HG02763 (cell line): ENCODE results near the gene RNFT2.
"Not testable (repeated sequence)": the region's sequence is repeated elsewhere in the genome, so short reads cannot be mapped to it uniquely, and the experiment has no call there.

Source experiments
- ATAC-seq: cut with Tn5 transposase; IDR thresholded peaks from one replicate; pipeline ENCODE4 v1.9.1; 2021; ENCODE audit warnings: mild to moderate bottlenecking, moderate library complexity; ENCODE audit not compliant: unreplicated experiment

RNFT2 gene

GRCh38 chr12:116790066-116790465 is 52.0 kb downstream of the RNFT2 start:
- ATAC-seq = no peak

DNA sequence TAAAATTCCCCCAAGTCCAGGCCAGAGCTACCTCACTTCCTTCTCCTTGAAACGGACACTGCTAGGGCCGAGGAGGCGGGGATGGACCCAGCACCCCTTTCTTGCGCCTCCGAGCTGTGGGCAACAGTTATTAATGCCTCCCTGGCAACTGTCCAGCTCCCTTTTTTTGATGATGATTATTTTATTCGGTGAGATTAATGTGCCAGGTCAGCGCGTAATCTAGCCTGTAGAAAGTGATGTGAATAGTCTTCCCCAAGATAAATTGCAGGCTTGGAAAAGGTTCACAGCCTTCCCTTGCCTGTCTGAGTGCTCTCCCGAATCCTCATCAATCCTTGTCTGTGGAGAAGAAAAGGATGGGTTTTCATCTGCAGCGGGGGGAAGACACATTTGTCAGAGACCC is 54.3 kb downstream of the RNFT2 start:
- ATAC-seq = no peak

DNA sequence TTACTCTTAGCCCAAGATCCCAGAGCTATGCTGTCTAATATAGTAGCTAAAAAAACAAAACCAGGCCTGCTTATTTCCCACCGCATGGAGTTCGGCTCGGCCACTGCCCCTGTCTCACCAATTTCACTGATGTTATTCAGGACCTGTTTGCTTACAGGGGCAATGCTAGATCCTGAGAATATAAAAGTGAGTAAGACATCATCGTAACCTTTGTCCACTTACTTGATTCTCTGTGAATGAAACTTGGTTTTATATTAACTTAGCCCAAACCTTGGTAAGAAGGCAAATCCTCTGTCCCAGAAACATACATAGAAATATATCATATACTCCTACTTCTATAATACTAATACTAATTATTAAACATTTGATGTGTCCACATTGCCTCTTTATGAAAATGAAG is 56.6 kb downstream of the RNFT2 start:
- ATAC-seq = no peak

DNA sequence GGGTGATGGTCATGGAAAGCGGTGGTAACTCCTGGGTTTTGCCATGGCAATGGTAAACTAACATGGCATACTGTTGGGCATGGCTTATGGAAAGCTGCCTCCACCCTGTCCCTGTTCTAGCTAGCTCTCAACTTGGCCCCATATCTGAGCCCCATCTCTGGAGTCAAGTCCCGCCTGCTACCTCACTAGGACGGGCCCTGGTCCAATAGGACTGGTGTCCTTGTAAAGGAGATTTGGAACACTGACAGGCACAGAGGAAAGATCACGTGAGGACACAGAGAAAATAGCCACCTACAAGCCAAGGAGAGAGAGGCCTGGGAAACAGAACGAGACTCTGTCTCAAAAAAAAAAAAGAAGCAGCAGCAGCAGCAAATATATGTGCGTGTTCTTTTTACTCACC is 59.8 kb downstream of the RNFT2 start:
- no peak for ATAC-seq

DNA sequence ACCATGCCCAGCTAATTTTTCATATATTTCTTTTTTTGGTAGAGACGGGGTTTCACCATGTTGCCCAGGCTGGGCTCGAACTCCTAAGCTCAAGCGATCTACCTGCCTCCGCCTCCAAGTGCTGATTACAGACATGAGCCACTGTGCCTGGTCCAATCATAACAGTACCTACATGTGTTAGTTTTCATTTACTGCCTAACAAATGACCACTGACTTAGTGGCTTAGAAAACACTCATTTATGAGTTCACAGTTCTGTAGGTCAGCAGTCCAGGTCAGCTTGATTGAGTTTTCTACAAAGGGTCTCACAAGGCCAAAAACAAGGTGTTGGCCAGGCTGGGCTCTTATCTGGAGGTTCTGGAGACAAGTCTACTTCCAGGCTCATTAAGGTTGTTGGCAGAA is 60.6 kb downstream of the RNFT2 start:
- no peak for ATAC-seq

DNA sequence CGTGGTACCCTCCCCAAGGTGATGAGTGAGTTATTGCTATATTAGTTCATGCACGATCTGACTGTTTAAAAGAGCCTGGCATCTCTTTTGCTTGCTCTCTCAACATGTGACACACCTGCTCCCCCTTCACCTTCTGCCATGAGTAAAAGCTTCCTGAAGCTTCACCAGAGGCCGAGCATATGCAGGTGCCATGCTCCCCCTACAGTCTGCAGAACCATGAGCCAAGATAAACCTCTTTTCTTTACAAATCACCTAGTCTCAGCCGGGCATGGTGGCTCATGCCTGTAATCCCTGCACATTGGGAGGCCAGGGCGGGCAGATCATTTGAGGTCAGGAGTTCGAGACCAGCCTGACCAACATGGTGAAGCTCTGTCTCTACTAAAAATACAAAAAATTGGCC is 61.8 kb downstream of the RNFT2 start:
- no peak for ATAC-seq

- no peak for ATAC-seq
Observed at GRCh38 chr12:116800918-116801317, 62.8 kb downstream of the RNFT2 start.

GRCh38 chr12:116802018-116802417 is 63.9 kb downstream of the RNFT2 start:
- ATAC-seq = no peak

- no peak for ATAC-seq
Observed at GRCh38 chr12:116803013-116803736, 65.1 kb downstream of the RNFT2 start.

DNA sequence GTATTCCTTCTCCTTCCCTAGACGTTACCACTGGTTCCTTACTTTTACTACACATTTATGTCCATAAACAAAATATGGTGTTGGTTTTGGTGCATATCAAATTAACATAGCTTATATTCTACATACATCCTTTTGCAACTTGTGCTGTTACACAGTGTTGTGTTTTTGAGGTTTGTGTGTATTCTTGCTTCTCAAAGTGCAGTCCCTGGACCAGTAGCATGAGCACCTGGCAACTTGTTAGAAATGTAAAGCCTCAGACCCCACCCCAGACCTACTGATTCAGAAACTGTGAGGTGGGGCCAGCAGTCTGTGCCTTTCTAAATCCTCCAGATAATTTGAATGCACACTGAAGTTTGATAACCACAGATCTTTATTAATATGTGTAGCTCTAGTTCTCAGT is 65.9 kb downstream of the RNFT2 start:
- no peak for ATAC-seq

DNA sequence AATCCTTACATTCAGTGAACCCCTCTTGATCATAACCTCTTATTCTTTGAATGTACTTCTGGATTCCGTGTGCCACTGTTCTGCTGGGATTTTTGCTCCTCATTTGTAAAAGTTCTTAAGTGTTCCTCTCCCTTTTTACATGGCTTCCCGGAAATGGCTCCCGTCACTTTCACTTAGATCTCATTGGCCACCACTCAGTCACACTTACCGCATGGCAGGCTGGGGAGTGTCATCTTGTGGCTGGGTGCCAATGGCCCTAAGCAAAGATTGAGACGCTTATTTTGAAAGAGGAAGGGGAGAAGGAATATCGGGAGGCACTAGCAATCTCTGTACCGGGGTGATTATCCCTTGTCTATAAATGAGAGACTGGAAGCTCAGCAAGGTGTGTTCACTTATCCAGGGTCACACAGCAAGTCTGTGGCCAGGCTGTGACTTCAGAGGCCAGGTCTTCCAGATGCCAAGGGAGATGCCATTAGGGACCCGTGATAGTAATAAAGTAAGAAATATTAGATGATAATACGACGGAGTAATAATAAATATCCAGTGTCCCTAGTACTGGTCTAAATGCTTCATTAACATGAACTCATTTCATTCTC is 68.8 kb downstream of the RNFT2 start:
- no peak for ATAC-seq

DNA sequence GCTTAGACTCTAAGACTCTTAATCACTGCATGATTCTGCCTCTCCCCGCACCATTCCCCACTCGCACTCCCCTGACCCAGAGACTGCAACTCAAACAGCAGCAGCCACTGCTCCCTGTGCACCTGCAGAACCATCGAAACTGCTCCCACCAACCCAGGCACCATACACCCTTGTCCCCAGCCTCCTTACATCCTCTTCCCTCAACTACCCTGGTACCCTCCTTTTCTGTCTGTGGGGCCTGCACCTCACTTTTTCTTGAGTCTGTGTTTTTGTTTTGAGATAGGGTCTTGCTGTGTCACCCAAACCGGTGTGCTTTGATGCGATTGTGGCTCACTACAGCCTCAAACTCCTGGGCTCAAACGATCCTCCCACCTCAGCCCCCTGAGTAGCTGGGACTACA is 69.4 kb downstream of the RNFT2 start:
- ATAC-seq = no peak

DNA sequence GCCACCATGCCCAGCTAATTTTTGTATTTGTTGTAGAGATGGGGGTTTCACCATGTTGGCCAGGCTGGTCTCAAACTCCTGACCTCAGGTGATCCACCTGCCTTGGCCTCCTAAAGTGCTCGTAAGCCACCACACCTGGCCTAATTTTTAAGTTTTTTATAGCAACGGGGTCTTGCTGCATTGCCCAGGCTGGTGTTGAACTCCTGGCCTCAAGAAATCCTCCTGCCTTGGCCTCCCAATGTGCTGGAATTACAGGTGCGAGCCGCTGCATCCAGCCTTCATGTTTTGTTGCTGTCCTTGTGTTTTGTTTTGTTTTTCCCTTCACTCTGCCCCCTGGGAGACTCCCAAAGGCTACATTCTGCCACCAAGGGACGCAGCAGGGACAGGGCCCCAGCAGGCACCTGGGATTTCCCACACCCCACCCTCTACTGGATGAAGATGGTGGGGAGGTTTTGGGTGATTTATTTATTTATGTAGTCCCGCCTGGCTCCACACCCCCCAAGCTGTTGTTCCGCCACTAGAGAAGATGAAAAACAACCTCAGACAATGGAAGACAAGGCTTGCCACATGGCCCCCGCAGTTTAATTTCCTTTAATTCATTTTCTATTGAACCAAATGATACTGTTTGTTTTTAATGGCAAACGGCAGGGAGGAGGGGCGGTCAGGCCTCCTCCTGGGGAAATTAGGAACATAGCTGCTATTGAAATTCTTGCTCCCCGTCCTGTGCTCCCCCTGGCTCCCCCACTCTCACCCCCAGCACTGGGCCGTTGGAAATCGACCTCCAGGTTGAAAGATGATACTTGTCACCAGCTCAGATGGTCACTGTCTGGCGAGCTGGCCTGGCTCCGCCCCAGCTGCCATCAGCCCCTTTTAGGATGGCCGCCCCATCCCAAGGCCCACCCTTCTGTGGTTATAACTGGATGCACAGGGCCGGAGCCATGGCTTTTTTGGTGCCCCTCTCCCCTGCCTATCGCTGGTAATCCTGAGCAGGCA is 70.3 kb downstream of the RNFT2 start:
- no peak for ATAC-seq

GRCh38 chr12:116812238-116812637 is 74.1 kb downstream of the RNFT2 start:
- ATAC-seq = no peak

DNA sequence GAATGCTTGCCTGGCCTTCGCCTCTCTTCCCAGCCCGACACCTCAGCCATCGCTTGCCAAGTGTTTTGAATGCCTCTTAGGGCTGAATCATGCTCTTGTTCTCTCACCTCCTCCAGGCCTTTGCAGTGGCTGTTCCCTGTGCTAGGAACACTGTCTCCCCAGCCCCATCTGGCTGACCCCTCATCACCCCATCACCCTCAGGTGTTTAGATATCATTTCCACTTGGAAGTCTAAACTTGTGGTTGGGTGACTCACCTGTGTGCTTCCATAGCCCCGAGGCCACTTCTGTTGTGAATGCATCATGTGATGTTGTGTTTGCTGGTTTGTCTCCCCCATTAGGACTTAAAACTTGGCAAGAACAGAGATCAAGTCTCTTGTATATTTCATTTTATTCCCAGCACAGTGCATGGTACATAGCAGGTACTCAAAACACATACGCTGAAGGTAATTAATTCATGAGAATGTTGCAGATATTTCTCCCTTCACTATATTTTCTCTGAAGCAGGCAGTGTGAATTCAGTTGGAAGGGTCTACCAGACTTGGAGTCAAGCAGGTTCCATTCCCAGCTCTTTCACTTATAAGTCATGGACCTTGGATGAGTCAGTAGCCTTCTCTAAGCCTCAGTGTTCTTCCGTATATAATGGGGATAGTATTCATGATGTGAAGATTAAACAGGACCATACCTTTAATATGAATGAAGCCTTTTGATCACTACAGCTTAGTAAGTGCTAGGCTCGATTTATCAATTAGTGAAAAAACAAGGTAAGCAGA is 75.3 kb downstream of the RNFT2 start:
- no peak for ATAC-seq

GRCh38 chr12:116814766-116815165 is 76.7 kb downstream of the RNFT2 start:
- ATAC-seq = not testable (repeated sequence)

GRCh38 chr12:116818341-116818856 is 80.3 kb downstream of the RNFT2 start:
- peak; percentile 5 for ATAC-seq

DNA sequence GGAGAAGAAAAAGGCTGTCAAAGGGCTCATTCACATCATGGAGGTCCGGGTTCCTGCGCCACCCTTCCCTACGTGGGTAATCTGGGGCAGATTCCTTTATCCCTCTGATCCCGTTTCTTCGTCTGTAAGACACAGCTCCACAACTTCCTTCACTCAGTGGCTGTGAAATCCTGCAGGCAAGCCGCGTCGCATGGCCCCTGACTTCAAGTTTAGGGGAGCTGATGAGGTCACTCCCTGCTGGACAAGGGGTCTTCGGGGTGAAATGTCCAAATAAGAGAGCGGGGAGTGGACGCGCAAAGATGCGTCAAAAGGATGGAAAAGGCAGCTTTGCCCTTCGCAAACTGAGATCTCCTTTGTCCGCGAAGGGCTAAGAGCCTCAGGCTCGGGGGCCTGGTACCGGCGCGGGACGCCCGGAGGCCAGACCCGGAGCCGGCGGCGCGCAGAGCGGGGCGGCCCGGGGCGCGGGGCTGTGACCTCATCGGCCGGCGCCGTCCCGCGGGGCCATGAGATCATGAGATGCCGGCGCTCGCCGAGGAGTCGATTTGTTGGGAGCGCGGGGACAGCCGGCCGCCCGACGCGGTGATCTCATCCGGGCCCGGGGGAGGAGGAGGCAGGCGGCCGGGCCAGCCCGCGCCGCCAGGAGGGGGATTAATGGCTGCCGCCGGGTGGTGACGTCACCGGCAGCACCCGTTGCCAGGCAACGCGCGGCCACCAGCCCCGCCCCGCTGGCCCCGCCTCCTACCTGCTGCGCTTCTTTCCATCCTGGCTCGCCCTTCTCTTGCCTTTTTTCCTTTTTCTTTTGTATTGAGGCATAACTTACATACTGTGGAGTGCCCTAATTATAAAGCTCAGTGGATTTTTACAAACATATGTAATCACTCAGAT is 81.1 kb downstream of the RNFT2 start:
- ATAC-seq = peak; percentile 85

DNA sequence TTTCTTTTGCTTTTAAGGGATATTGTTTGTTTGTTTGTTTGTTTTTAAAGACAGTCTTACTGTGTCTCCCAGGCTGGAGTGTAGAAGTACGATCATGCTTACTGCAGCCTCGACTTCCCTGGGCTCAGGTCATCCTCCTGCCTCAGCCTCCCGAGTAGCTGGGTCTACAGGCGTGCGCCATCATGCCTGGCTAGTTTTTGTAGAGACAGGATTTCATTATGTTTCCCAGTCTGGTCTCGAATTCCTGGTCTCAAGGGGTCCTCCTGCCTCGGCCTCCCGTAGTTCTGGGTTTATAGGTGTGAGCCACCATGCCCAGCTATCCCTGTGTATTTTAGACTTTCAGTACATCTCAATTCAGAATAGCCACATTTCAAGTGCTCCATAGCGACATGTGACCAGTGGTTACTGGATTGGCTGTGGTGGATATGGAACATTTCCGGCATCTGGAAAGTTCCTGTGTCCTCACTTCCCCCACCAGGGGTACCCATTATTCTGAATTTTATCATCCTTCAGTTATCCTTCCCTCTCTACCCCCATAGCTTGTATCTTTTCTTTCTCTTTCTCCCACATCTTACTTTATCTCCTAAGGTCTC is 82.0 kb downstream of the RNFT2 start:
- ATAC-seq = no peak
